GM21390 (cell line): ENCODE data around the gene KLHL22.
"Not testable (repeated sequence)": the region's sequence is repeated elsewhere in the genome, so short reads cannot be mapped to it uniquely, and the experiment has no call there.

Experiments
- ATAC-seq: cut with Tn5 transposase; IDR thresholded peaks from one replicate; pipeline ENCODE4 v1.9.1; 2021; ENCODE audit not compliant: unreplicated experiment

Gene KLHL22

DNA sequence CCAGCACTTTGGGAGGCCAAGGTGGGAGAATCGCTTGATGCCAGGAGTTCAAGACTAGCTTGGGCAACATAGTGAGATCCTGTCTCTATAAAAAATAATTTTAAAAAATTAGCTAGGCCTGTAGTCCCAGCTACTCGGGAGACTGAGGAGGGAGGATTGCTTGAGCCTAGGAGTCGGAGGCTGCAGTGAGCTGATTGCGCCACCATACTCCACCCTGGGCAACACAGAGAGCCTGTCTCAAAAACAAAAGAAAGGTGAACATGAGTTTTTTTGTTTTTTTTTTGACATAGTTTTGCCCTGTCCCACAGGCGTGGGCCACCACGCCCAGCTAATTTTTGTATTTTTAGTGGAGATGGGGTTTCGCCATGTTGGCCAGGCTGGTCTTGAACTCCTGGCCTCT lies 29.5 kb upstream of the KLHL22 start:
- ATAC-seq: no peak

DNA sequence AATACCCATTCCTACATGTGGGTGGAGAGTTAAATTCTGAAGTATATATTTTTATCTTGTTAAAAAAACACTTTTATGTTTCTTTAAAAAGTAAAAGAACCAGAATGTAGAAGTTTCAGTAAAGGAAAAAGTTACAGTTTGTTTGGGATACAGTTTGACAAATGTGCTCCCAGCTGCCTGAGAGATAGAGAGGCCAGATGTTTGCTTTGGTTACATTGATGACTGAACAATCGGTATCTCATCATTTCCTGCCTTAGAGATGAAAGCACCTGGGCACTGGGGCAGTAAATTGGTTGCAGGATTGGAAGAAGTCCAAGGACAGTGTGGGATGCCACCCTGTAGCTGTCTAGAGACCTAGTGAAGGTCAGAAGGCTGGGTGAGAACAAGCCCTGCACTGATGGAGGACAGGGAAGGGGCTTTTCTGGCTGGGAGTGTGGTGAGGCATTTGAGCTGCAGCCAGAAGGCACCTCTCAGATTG lies 28.4 kb upstream of the KLHL22 start:
- no peak for ATAC-seq

DNA sequence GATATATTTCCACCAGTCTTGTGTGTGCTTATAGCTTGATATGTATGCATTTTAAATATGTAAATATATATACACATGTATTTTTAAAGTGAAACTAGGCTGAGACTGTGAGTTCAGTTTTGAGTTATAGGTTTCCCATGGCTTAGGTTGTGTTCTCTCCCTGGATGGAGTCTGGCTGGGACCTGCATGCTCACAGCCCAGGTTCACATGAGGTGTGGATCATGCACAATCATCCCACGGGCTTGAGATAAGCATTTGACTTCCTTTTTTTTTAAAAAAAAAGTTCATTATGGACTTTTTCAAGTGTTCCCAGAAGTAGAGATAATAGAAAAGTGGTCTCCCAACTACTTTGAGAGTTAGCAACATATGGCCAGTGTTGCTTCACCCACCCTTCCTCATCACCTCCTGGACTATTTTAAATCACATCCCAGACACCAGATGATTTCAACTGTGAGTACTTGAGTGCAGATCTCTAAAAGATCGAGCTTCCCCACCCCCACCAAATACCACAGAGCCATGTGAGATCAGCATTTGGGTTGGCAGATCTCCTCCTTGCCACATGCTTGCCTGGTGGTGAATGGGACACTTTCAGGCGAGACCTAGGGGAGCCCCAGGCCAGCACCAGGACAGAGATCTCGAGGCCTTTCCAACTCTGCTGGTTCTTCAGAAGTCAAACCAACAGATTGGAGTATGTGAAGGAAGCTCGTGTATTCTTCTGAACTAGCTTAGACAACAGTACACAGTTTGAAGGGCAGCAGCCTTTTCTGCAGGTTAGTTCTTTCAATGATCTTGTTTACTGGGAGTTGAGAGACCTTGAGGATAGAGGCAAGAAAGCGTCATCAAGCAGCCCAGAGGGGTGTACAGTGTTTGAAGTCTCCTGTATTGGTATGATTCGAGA lies 27.7 kb upstream of the KLHL22 start:
- ATAC-seq: no peak

DNA sequence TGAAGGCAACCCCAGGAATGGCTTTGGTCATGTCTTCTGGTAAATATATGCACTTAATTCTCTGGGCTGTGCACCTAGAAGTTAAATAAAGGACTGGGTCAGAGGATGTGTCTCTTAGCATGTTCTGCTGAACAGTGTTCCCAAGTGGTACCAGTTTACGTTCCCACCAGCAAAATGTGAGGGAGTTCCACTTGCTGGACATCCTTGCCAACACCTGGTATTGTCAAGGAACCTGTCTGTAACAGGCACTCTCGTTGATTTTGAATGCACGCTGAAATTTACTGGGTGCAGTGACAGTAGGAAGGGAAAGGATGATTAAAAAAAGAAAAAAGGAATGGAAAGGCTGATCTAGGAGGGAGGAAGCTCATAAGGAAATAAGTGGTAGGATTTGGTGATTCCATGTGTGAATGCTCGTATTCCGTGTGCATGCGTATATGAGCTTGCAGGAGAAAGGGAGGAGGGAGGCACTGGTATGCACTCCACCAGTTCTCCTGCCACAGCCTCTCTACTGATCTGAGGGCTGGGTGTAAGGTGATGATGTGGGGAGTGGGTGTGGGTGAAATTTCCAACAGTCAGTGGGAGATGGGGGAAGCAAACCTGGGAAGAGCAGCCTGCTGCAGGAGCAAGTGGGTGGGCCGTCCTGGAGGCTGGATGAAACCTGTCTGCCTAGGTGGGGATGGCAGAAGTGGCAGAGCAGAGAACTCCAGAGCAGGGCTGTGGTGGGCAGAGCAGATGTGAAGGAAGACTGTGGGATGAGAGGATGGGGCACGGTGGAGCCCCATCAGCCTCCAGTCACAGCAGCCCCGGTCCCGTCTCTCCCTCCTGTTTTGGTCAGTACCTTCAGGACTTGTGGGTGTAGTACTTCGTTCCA lies 26.8 kb upstream of the KLHL22 start:
- no peak for ATAC-seq

DNA sequence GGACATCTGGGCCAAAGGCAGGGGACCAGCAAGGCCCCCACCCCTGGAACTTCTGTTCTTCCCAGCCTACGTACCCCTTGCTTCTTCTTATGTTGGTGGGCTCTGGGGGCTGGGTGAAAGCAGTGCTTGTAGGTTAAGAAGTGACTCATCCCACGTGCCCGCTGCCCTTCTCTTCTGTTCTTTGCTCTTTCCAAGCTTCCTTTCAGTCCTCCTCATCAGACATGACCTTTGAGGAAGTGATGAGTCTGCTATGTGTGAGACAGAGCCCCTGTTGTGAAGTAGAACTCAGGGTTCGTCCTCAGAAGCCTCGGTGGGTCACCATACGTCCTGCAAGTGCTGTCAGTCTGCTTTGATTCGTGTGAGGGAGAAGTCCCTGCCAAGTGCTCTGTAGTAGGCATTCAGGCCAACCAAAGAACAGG lies 24.5 kb upstream of the KLHL22 start:
- no peak for ATAC-seq

DNA sequence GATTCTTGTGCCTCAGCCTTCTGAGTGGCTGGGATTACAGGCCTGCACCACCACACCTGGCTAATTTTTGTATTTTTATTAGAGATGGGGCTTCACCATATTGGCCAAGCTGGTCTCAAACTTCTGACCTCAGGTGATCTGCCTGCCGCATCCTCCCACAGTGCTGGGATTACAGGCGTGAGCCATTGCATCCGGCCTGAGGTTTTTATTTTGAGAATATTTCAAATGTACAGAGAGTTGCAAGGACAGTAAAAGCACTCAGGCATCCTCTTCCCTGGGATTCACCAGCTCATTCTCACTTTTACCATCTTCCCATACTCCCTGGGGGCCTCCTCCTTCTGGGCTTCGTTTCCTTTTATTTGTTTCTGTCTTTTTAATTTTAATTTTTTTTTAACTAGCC lies 24.0 kb upstream of the KLHL22 start:
- no peak for ATAC-seq

DNA sequence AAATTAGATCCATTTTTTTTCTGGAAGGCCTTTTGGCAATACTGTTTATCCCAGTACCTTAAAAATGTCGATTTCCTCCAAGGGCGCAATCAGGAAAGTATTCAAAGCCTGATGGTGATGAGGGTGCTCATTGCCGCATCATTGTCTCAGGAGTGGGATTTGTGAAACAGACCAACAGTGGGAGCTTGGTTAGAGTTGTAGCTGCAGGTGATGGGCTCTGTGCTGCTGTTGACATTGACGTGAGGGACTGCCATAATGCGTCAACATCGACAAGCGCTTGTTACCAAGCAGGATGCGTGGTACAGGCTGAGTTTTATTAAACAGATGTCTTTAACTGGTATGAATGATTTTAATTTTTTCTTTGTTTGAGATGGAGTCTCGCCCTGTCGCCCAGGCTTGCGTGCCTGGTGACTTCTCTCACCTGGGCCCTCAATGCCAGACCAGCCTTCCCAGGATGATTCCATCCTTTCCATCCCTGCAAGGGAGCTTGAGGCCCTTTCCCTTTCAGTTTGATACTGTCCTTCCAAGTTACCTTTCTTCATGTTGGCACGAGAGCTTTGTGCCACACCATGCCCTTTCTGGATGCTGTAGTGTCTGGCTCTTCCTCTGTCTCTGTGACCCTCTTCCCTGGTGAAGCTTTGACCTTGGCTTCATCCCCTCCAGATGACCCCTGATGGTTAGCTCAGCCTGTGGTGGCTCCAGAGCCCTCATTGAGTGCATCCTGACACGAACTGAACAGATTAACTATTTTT lies 22.4 kb upstream of the KLHL22 start:
- ATAC-seq: no peak

DNA sequence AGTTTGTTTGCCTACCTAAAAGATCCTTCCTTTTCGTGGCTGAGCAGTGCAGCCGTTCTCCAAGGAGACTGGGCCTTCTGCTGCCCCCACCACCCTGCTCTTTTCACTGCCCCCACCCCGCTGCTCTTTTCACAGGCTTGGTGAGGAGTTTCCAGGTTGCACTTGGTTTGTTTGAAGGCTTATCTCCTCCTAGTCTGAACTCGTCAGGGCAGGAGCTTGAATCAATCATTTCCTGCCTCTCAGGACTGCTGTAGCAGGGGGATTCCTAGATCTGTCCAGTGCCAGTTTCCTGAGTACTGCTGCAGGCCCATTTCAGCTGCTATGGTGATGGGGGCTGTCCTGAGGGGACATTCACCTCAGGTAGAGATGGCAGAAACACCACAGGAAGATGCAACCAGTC lies 21.8 kb upstream of the KLHL22 start:
- no peak for ATAC-seq

DNA sequence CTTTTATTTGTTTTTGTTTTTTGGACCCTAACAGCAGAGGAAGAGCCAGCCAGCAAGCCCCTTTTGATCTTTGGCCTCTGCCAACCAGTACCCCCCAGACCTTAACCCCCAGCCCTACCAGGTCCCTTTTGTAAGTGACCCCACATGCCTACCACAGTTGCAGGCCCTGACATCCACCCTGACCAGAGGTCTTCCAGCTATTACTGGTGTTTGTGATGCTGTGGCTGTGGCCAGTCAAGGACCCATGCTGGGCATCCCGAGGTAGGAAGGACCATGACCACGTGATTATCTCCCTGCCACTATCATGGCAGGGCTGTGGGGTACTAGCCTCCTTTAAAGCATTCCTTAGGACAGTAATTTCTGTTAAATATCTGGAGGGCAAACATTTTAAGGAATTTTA lies 20.8 kb upstream of the KLHL22 start:
- no peak for ATAC-seq

DNA sequence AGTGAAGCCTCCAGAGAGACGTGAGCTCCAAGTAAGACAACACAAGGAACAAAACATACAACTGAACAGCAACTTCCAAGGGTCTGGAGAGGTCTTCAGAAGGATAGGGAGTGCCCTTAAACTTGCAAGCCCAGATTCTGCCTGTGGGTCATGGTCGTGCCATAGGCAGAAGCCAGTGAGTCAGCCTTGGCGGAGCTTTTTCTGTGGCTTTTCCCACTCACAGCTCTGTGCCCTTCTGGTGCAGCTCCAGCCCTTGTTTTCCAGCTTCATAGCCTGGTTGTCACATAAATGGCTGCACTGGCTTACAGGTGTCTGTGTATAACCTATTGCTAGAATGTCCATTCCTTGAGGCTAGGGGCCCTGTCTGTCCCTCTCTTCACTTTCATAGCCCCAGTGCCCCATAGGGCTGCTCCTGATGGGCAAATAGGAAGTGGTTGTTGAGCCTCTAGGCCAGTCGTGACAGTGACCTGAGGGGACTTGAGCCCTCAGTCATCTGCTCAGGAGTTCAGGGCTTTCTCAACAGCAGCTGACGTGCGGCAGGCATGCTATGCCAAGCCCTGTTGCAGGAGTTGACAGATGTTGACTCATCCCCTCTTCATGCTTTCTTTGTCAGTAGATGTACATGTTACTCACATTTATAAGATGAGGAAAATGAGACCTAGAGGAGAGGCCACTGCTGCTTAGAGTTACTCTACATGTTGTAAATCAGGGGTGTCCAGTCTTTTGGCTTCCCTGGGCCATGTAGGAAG lies 19.2 kb upstream of the KLHL22 start:
- ATAC-seq: no peak

DNA sequence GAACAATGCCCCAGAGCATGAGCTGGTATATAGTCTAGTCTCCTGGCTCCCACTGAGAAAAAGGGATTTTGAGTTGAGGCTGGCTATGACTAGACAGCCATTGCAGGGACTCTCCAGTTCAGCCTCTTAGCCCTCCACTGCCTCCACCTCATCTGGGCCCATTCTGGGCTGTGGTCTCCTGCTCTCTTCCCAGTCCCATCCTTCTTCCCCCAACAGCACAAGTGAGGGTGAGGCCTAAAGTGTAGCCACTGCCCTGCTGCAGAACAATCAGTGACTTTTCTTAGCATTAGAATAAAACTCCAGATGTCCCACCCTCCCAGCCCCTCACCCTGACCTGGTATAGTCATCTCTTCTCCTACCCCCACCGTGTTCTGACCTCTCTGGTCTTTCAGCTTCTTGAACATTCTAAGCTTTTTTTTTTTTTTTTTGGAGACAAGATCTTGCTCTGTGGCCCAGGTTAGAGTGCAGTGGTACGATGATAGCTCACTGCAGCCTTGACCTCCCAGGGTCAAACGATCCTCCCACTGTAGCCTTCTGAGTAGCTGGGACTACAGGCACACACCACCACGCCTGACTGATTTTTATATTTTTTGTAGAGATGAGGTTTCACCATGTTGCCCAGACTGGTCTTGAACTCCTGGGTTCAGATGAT lies 16.1 kb upstream of the KLHL22 start:
- ATAC-seq: no peak

DNA sequence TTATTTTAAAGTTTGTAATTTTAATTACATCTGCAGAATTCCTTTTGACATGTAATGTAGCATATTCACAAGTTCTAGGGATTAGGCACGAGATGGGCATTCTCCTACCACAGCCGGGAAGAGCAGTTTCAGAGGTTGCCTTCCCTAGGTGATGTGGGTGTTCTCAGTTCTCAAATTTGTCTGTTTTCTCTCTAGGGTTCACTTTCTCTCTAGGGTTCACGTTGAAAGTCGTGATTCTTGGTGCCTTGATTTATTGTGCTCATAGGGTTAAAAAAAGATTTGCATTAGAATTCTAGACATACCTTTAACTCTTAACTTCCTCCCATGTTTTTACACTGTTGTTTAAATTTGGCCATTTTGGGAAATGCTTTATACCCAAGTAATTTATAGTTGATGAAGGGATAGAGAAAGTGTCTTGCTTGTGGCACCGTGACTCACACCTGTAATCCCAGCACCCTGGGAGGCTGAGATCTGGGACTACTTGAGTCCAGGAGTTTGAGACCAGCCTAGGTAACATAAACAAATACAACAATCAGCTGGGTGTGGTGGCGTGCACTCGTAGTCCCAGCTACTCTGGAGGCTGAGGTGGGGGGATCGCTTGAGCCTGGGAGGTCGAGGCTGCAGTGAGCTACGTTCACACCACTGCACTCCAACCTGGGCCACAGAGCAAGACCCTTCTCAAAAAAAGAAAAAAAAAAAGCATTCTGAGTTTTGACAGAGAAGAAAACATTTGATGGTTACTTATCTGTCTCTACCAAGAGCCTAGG lies 15.4 kb upstream of the KLHL22 start:
- ATAC-seq: no peak

DNA sequence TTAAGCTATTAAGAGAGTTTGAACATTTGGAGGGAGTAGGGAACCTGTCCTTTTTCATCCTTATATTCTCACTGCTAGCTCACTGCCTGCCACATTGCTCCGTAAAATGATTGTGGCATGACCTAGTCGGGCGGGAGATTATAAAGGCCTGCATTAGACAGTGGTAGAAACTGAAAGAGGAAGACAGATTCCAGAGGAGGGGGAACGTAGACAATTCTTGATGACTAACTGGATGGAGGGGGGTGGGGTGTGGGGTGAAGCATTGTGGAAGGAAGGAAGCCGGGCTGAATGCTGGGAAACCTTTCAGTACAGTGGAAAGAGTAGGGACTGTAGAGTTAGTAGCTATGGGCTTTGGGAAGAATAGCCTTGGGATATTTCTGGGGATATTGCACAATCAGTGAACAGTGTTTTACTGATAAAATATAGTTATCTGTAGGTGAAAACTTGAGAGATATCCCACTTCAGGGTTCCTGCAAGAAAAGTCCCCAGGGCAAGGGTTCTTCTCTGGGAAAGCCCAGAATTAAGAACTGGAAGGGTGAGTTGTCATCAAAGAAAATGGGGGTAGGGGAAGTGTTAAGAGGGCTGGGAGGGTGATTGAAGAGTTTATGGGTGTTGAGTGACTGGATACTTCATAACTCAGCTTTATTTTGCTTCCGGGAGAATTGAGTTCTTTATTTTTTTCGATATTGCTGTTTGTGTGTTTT lies 13.9 kb upstream of the KLHL22 start:
- no peak for ATAC-seq

DNA sequence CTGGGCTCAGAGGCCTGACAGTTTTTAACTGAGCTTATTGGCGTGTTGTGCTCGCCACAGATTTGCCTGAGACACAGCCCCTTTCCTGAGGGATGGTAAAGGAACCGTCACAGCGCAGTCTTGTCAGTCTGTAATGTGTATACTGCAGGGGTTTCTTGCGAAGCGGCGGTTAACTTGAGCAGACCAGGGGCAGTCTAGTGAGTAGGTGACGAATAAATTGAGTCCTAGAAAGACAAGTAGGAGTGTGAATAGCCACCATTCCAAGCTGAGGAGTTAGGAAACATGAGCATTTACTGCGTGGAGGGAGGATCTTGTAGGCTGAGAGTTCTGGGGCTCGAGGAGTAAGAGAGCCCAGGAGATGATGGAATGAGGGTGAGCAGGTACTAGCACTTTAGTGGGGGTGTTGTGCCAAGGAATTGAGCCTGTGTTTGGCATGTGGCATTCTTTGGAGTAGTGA lies 13.2 kb upstream of the KLHL22 start:
- ATAC-seq: no peak

DNA sequence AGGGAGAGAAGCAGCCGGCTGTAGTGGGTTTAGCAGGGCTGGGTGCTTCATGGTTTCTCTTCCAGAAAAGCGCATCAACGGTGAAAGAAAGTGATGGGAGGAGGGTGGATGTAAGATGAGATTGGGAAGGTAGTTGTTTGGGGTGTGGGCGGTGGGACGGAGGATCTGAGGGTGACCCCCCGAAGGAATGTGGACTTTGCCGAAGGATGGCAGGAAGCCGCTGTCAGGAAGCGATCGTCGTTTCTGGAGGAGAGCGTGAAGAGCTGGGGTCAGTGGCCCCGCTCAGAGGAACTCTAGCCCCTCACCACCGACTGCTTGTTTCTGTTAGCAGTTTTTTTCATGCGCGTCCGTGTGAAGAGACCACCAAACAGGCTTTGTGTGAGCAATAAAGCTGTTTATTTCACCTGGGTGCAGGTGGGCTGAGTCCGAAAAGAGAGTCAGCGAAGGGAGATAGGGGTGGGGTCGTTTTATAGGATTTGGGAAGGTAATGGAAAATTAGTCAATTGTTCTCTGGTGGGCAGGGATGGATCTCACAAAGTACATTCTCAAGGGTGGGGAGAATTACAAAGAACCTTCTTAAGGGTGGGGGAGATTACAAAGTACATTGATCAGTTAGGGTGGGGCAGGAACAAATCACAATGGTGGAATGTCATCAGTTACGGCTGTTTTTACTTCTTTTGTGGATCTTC lies 12.6 kb upstream of the KLHL22 start:
- ATAC-seq: not testable (repeated sequence)

DNA sequence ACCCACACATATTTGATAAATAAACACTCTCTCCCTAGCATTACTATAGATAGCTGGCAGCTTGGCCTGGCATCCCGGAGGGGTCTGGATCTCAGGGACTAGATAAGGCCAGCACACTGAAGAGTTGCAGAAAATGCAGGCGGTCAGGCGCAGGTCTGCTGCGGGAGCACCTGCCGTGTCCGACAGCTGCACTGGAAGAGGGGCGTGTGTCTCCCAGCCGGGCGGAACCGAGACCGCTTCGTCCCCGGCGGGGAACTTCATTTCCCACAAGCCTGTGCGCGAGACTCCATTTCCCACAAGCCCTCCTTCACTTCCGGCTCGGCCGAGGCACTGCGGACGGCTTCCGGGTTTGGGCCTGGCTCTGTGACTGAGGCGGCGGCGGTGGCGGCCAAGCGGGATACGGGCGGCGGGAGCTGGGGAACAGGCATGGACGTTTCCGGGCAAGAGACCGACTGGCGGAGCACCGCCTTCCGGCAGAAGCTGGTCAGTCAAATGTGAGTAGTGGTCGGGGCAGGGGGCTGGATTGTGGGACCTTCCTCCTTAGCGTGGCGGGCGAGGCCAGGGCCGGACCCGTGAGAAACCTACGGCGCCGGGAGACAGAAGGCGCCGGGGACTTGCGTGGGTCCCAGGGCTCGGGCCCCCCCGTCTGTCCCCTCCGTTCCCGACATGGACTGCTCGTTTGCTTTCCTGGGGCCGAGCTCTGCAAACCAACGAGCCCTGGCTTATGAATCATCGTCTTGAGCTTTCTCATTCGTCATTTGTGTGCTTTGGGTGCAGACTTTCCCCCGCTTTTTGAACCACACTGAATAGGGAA lies 11.9 kb upstream of the KLHL22 start, which contains the start of gene MED15:
MED15 (plus strand) TSS at position 358 of the 814 bp plus-strand sequence; CDS start at position 427, 69 bp downstream.
- ATAC-seq: peak; percentile 77
